A549 treated with AZD2906 at 1 μM for 4 hours (cell line): ENCODE results near the gene SQSTM1. TPM values are rescaled to one million over a fixed set of nuclear protein-coding genes. Genes with fewer than 3 reads are reported as not detected.

Experiments
- total RNA-seq: library from RNA; stranded (reverse); fragments of 200-300 nt; extraction: Qiagen RNA extraction; gene quantifications from 5 replicates; pipeline ENCODE4 v1.2.3, GENCODE V29; 2022

SQSTM1 gene
- 721 to 1,258 TPM (median 848 TPM) in 5 replicates for total RNA-seq

DNA sequence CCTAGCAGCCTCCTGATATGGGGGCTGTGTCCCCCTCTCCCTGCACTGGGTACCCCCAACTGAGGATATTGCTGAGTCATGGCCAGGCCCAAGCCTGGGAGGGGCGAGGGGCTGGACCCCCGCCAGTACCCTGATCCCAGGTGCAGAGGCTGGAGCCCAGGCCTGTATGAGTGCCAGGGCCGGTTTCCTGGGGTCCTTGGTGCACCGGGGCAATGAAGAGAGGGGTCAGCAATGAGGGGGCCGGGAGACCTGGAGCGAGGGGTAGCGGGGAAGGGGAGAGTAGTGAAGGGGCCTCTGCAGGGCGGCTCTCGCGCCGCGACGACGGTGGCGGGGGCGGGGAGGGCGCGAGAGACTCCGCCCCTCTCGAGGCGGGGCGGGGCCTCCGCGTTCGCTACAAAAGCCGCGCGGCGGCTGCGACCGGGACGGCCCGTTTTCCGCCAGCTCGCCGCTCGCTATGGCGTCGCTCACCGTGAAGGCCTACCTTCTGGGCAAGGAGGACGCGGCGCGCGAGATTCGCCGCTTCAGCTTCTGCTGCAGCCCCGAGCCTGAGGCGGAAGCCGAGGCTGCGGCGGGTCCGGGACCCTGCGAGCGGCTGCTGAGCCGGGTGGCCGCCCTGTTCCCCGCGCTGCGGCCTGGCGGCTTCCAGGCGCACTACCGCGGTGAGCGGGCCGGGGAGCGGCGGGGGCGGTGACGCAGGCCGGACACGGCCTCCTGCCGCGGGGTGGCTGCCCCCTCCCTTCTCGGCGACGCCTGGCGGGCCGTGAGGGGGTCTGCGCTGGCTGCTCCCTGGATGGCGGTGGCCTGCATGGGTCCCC is at the start of gene SQSTM1:
Gene SQSTM1 (plus strand): TSS at position 423 of the 815 bp plus-strand sequence. CDS start 32 bp downstream, at position 455.

DNA sequence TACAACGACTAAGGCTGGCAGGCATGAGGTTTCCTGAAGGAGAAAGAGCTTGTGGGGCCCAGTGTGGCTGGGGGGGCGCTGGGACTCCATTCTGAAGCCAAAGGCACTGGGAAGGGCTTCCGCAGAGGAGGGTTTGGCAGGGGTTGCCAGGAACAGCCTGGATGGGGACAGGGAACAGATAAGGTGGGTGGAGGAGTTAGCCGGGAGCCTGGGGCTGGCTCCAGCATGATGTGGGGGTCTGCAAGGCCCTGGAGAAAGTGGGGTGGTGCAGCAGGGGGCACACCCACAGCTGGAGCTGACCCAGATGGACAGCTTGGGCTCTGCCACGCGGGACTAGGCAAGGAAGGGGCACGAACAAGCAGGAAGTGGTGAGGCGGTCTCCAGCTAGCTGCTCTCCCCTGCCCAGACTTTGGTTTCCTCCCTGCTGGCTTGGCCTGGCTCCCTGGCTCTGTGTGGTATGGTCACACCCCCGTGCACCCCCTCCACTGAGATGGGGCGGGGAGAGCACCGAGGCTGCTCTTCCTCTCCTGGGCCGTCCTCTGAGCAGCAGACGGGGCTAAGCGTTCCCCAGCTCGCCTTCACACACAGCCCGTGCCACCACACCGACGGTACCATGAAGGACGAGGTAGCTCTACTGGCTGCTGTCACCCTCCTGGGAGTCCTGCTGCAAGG is 27.1 kb upstream of the SQSTM1 start, which contains the start of gene LTC4S:
Gene LTC4S (plus strand): TSS at position 519 of the 672 bp plus-strand sequence. CDS start 95 bp downstream, at position 614.

DNA sequence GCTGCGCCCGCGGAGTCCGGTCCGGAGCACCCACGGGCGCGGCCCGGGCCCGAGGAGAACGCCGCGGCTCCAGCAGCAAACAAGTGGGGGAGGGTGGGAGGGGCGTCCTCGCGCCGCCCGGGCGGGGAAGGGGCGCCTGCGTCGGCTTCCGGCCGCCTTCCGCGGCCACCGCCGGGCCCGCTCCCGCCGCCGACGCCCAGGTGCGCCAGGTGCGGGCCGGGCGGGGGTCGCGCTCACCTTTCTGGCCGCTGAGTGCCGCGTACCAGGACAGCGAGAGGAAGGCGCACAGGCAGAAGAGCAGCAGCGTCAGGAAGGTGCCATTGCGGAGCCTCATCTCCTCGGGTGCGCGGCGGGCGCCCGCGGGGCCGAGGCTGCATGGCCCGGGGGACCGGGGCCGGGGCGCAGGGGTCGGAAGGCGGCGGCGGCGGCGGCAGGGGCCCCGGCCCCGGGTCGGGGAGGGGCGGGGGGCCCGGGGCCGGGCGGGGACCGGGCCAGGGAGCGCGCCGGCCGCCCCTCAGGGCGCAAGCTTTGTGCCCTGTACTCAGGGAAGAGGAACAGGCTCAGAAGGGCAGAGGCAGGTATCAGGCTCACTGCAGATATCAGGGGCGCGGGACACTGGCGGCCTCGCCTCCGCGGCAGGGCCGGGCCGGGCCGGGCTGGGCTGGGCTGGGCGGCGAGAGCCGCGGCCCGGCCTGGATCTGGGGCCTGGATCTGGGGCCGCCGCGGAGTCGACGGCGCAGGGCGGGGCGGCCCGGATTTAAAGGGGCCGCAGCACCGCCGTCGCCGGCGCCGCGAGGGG is 14.3 kb upstream of the SQSTM1 start, which contains the start of gene MGAT4B:
Gene MGAT4B (minus strand): TSS at position 617 of the 799 bp plus-strand sequence. CDS start 283 bp downstream, at position 334.

DNA sequence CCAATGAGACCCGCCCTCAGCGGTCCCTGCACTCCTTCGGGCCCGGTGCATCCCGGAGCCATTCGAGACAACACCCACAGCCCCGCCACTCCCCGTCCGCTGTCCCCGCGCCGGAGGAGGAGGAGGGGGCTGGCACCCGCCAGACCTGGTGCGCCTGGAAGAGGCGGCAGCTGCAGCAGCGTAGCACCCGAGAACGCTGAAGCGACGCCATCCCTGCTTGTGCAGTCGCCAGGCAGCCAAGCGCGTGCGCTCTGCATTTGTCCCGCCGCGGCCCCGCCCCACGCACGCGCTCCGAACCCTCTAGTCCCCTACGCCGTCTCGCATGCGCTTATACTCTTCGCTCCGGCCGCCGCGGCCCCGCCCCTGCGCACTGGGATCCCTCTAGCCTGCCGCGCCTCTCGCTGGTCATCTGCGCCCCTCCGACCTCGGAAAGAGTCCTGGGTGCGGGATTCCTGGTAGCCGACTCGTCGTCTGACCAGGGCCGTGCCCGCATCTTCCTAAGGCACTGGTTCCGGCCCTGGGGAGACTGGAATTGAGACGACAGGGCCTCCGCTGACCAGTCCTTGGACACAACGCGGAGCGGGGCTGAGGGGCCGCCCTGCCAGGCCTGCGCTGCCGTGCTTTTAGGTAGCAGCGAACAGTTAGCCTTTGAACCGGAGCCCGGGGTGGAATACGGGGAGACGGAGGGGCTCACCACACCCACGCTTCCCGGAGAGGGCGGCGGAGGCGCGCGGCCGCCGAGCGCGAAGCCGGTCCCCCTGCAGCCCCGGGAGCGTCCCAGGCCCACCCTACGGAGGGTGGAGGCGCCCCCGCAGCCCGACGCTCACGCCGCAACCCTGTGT is 38.1 kb downstream of the SQSTM1 start, which contains the start of gene MRNIP:
Gene MRNIP (minus strand): TSS at position 232 of the 842 bp plus-strand sequence. CDS start 21 bp downstream, at position 211.

Other genes starting within 250 kb of the SQSTM1 start
- 401 to 608 TPM (median 443 TPM) in 5 replicates for gene HNRNPH1, start 197.2 kb upstream of the SQSTM1 start, total RNA-seq
- not detected in 5 replicates for gene CBY3, start 139.9 kb upstream of the SQSTM1 start, total RNA-seq
- 304 to 409 TPM (median 341 TPM) in 5 replicates for gene CANX, start 121.9 kb upstream of the SQSTM1 start, total RNA-seq
- gene MAML1, start 88.1 kb upstream of the SQSTM1 start, total RNA-seq = 16.0 to 18.5 TPM (median 17.7 TPM) in 5 replicates
- gene LTC4S, start 26.9 kb upstream of the SQSTM1 start, total RNA-seq = 0.28 TPM in 2 of 5 replicates, not detected in the others
- gene MGAT4B, start 14.0 kb upstream of the SQSTM1 start, total RNA-seq = 190 to 225 TPM (median 204 TPM) in 5 replicates
- gene MRNIP, start 37.9 kb downstream of the SQSTM1 start, total RNA-seq = 13.7 to 22.1 TPM (median 19.5 TPM) in 5 replicates
- 55.0 to 69.0 TPM (median 63.0 TPM) in 5 replicates for gene TBC1D9B, start 87.0 kb downstream of the SQSTM1 start, total RNA-seq